ENCODE data around the gene SPATA2.

GRCh38 chr20:49941456-49941855, 26.1 kb upstream of the SPATA2 start:
- TF ChIP-seq POLR2A (IDR thresholded peaks at IDR 0.05; ENCODE audit: low read length) (no peak), GATA1 (IDR thresholded peaks at IDR 0.05; ENCODE audit: low read depth, low read length) (no peak)
